Cardiac muscle cell (in vitro differentiated cells and primary cell): ENCODE results near the gene BRD7. TPM values are rescaled to one million over a fixed set of nuclear protein-coding genes. Genes with fewer than 3 reads are reported as not detected.

Experiments used
- DNase-seq, 2 donors: peaks; one replicate each; pipeline versions ENCODE4 v3.0.0 to v3.0.0-alpha.2; 2010 to 2017; ENCODE audit warnings: low read depth in 1 of 2, low spot score in 1 of 2
- H3K27ac ChIP-seq: fragments of 200-600 bp; sonication (generic); 2 replicates; pipeline ENCODE4 v1.5.1; 2016
- H3K27me3 ChIP-seq: fragments of 200-600 bp; sonication (generic); 2 replicates; pipeline ENCODE4 v1.6.0; 2016; ENCODE audit warnings: control low read depth
- H3K36me3 ChIP-seq: fragments of 200-600 bp; sonication (generic); 2 replicates; pipeline ENCODE4 v1.5.1; 2016; ENCODE audit warnings: control low read depth
- H3K4me1 ChIP-seq: fragments of 200-600 bp; sonication (generic); 2 replicates; pipeline ENCODE4 v1.8.1; 2017; ENCODE audit warnings: low read depth, mild to moderate bottlenecking, mixed run types
- H3K4me3 ChIP-seq: fragments of 200-600 bp; sonication (generic); 2 replicates; pipeline ENCODE4 v1.5.1; 2016; ENCODE audit warnings: mild to moderate bottlenecking
- H3K9me3 ChIP-seq: fragments of 200-600 bp; sonication (generic); 2 replicates; pipeline ENCODE4 v1.5.1; 2017; ENCODE audit warnings: low read depth, mild to moderate bottlenecking, control low read depth
- polyA plus RNA-seq: library from polyadenylated mRNA; unstranded; fragments of >200 nt; fragmentation: Nextera tagmentation; extraction: Ambion mirVana; gene quantifications from 2 replicates; pipeline ENCODE4 v1.2.1, GENCODE V29; 2016
- total RNA-seq: library from RNA; depleted of rRNA; stranded (reverse); fragments of >200 nt; gene quantifications from 2 replicates; pipeline ENCODE4 v1.2.3, GENCODE V29; 2016
- TF ChIP-seq, protein P1 (sequence below): IDR thresholded peaks from 2 replicates; pipeline ENCODE4 v1.5.1; 2012; ENCODE audit warnings: low read depth, mild to moderate bottlenecking, low read length

BRD7 gene
- total and polyA plus RNA-seq, 2 experiments from 2014 or later: 80.1 to 89.2 TPM

DNA sequence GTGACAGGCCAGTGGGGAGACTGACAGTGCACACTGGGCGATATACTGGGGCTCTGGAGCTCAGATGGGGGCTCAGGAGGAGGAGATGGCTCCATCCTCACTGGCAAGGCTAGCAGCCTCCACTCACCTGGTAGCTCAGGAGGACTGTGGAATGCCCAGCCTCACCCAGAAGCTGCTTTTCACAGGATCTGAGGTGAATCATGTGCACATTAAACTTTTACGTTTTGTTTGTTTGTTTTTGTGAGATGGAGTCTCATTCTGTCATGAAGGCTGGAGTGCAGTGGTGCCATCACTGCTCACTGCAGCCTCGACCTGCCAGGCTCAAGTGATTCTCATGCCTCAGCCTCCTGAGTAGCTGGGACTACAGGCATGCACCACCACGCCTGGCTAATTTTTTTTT, 73.8 kb downstream of the BRD7 start:
- no peaks in the 10 kb centered on the region for H3K9me3 ChIP-seq
- H3K4me3 ChIP-seq: no peak overlapping the region
- no peaks in the 10 kb centered on the region for H3K36me3 ChIP-seq
- H3K27ac ChIP-seq: no peak overlapping the region
- peaks cover 9% of the 10 kb centered on the region for H3K4me1 ChIP-seq
- TF ChIP-seq, protein P1, sequence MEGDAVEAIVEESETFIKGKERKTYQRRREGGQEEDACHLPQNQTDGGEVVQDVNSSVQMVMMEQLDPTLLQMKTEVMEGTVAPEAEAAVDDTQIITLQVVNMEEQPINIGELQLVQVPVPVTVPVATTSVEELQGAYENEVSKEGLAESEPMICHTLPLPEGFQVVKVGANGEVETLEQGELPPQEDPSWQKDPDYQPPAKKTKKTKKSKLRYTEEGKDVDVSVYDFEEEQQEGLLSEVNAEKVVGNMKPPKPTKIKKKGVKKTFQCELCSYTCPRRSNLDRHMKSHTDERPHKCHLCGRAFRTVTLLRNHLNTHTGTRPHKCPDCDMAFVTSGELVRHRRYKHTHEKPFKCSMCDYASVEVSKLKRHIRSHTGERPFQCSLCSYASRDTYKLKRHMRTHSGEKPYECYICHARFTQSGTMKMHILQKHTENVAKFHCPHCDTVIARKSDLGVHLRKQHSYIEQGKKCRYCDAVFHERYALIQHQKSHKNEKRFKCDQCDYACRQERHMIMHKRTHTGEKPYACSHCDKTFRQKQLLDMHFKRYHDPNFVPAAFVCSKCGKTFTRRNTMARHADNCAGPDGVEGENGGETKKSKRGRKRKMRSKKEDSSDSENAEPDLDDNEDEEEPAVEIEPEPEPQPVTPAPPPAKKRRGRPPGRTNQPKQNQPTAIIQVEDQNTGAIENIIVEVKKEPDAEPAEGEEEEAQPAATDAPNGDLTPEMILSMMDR: no peak
- no peaks in the 10 kb centered on the region for H3K27me3 ChIP-seq
- DNase-seq: no peak

DNA sequence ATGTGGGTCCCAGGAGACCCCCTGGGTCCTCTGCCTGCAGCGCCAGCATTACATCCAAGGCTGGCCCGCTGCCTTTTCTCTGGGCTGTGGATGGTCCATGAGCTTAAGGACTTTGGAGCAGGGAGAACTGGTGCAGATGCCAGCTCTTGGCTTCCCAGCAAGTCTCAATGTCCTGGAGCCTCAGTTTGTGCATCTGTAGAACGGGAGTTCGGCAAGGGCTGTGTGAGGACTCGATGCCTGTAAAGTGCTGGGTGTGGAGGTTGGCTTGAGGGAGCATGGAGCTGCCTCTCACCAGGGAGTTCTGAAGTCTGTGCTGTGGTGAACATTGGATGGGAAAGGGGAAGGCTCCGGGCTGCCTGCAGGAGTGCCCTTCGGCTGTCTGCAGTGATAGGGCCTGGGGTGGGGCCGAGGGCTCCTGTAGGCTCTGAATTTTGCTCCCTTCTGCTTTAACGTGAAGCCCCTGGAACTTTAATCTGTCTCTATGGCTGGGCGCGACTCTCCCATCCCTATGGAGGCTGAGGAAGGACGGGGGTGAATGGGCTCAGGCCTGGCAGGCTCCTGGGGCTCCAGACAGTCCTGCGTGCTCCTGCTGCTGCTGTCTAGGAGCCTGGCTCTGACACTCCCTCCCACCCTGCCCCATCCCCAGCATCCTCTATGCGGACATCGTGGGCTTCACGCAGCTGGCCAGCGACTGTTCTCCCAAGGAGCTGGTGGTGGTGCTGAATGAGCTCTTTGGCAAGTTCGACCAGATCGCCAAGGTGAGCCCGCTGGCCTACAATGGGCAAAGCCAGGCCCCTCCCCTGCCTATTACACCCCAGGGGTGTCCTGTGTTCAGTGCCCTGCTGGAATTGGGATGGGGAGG, 74.6 kb downstream of the BRD7 start:
- Histone ChIP-seq H3K27me3 (no peaks in the 10 kb centered on the region), H3K4me3 (no peak overlapping the region), H3K4me1 (peaks cover 9% of the 10 kb centered on the region), H3K27ac (no peak overlapping the region), H3K36me3 (no peaks in the 10 kb centered on the region), H3K9me3 (no peaks in the 10 kb centered on the region)
- TF ChIP-seq, protein P1: no peak
- no peak for DNase-seq

DNA sequence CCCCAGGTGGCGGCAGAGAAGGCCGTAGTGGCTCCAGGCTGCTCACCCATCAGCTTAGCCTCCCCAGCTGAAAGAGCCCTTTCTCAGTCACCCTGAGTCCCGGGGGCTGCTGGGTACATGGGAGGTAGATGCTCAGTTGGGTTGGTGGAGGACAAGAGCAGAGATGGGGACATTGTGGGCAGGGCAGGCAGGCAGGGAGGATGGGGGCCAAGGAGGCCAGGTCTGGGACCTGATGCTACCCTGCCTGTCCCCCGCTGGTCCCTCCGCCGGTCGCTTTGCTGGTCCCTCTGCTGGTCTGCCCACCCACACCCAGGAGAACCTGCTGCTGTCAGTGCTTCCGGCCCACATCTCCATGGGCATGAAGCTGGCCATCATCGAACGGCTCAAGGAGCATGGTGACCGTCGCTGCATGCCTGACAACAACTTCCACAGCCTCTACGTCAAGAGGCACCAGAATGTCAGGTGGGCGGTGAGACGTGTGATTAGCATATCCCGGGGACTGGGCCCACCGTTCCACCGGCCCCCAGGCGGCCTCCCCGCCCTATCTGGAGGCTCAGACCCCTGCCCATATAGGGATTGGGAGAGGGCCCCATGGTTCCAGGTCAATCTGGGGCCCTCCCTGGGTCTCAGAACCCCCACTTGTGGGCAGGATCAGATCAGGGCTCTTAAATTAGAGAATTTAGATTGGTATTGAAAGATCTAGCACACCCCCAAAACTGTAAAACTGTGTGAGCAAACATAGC, 75.6 kb downstream of the BRD7 start:
- no peak for DNase-seq
- Histone ChIP-seq H3K4me1 (peaks cover 8% of the 10 kb centered on the region), H3K27me3 (no peaks in the 10 kb centered on the region), H3K27ac (no peak overlapping the region), H3K36me3 (no peaks in the 10 kb centered on the region), H3K9me3 (no peaks in the 10 kb centered on the region), H3K4me3 (no peak overlapping the region)
- TF ChIP-seq, protein P1: no peak

DNA sequence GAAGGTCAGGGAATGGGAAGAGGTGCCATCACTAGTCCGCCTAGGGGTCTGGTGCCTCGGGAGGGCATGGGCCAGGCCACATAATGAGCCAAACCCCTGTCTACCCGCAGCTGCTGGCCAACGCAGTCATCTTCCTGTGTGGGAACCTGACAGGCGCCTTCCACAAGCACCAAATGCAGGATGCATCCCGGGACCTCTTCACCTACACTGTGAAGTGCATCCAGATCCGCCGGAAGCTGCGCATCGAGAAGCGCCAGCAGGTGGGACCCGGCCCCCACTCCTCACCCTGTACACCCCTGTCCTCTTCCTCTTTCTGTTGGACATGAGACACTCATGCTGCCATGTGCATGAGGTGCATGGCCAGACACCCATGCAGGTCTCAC, 76.2 kb downstream of the BRD7 start:
- Histone ChIP-seq H3K4me3 (no peak overlapping the region), H3K27ac (no peak overlapping the region), H3K9me3 (no peaks in the 10 kb centered on the region), H3K4me1 (peaks cover 1% of the 10 kb centered on the region), H3K36me3 (no peaks in the 10 kb centered on the region), H3K27me3 (no peaks in the 10 kb centered on the region)
- no peak for DNase-seq
- TF ChIP-seq, protein P1: no peak

DNA sequence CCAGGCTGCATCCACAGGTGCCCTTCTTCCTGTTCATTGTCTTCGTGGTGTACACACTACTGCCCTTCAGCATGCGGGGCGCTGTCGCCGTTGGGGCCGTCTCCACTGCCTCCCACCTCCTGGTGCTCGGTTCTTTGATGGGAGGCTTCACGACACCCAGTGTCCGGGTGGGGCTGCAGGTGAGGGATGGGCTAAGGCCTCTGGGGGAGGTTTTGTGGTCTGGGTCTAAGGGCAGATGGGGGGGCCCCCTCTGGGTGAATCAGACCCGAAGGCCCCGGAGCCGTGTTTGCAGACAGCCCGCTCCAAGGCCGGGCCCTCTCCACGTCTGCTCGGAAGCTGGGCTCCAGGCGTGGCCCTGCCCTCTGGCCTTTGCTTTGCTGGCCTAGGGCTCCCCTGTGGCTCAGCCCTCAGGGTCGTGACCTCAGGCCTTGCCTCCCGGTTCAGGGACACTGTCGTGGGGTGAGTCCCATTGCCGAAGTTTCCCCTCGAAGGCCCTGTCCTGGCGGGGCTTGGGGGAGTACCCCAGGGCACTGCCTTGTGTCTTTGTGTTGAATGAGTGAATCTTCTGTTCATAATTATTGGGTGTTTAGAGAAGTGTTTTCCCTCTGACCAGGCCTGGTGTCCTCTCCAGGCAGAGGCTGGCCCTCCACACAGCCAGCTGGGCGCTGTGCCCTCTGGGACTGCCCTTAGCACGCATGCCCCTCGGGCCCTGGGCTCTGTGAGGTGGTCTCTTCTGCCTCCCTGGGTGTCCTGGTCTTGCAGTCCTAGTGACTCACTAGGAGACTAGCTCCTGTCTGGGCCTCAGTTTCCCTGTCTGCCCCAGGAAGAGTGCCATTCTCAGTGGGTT, 76.8 kb downstream of the BRD7 start:
- H3K36me3 ChIP-seq: no peaks in the 10 kb centered on the region
- TF ChIP-seq, protein P1: no peak
- H3K9me3 ChIP-seq: no peaks in the 10 kb centered on the region
- no peaks in the 10 kb centered on the region for H3K27me3 ChIP-seq
- H3K4me1 ChIP-seq: no peaks in the 10 kb centered on the region
- no peak overlapping the region for H3K27ac ChIP-seq
- no peak for DNase-seq
- no peak overlapping the region for H3K4me3 ChIP-seq
